Mammary microvascular endothelial cell (primary cell): Measurements from ENCODE around the gene FZD10. TPM values are rescaled to one million over a fixed set of nuclear protein-coding genes. Genes with fewer than 3 reads are reported as not detected.

ENCODE experiments used
- total RNA-seq: library from RNA; depleted of rRNA; stranded (reverse); fragments of >200 nt; gene quantifications from 2 replicates; pipeline ENCODE4 v1.2.3, GENCODE V29; 2015

Gene FZD10
- not detected in 2 replicates for total RNA-seq

GRCh38 chr12:130162267-130162666, at the start of gene FZD10:
TSS of gene FZD10 (plus strand) at chr12:130162464. CDS start at chr12:130162943, 479 bp downstream.

Other genes starting within 250 kb of the FZD10 start
- gene PIWIL1, start 175.4 kb downstream of the FZD10 start, total RNA-seq, result not detected in 2 replicates